Ishikawa (cell line): ENCODE data around the gene MIDN.

Experiments used
- CEBPB ChIP-seq: IDR thresholded peaks from 2 replicates; pipeline ENCODE4 v1.6.1; 2012
- CREB1 ChIP-seq: IDR thresholded peaks from 2 replicates; pipeline ENCODE4 v1.6.1; 2012; ENCODE audit warnings: low read depth
- EGR1 ChIP-seq: IDR thresholded peaks from 2 replicates; pipeline ENCODE4 v1.6.1; 2012
- EP300 ChIP-seq: IDR thresholded peaks from 2 replicates; pipeline ENCODE4 v1.6.1; 2012; ENCODE audit warnings: borderline replicate concordance
- FOXM1 ChIP-seq: IDR thresholded peaks from 2 replicates; pipeline ENCODE4 v1.6.1; 2012; ENCODE audit warnings: low read depth, borderline replicate concordance
- NFIC ChIP-seq: IDR thresholded peaks from 2 replicates; pipeline ENCODE4 v1.6.1; 2012
- RAD21 ChIP-seq: IDR thresholded peaks from 2 replicates; pipeline ENCODE4 v1.6.1; 2012; ENCODE audit warnings: low read depth
- REST ChIP-seq: IDR thresholded peaks from 2 replicates; pipeline ENCODE4 v1.6.1; 2012; ENCODE audit warnings: low read depth, mild to moderate bottlenecking
- TAF1 ChIP-seq: IDR thresholded peaks from 2 replicates; pipeline ENCODE4 v1.6.1; 2012; ENCODE audit warnings: low read depth, mild to moderate bottlenecking
- TCF12 ChIP-seq: IDR thresholded peaks from 2 replicates; pipeline ENCODE4 v1.6.1; 2012; ENCODE audit warnings: low read depth
- TEAD4 ChIP-seq: IDR thresholded peaks from 2 replicates; pipeline ENCODE4 v1.6.1; 2012
- USF1 ChIP-seq: IDR thresholded peaks from 2 replicates; pipeline ENCODE4 v1.6.1; 2012
- YY1 ChIP-seq: IDR thresholded peaks from 2 replicates; pipeline ENCODE4 v1.6.1; 2012; ENCODE audit warnings: low read depth
- ZBTB7A ChIP-seq: IDR thresholded peaks from 2 replicates; pipeline ENCODE4 v1.6.1; 2012; ENCODE audit warnings: low read depth
- TF ChIP-seq, protein P1 (sequence below): IDR thresholded peaks from 2 replicates; pipeline ENCODE4 v1.6.1; 2012

Gene MIDN

DNA sequence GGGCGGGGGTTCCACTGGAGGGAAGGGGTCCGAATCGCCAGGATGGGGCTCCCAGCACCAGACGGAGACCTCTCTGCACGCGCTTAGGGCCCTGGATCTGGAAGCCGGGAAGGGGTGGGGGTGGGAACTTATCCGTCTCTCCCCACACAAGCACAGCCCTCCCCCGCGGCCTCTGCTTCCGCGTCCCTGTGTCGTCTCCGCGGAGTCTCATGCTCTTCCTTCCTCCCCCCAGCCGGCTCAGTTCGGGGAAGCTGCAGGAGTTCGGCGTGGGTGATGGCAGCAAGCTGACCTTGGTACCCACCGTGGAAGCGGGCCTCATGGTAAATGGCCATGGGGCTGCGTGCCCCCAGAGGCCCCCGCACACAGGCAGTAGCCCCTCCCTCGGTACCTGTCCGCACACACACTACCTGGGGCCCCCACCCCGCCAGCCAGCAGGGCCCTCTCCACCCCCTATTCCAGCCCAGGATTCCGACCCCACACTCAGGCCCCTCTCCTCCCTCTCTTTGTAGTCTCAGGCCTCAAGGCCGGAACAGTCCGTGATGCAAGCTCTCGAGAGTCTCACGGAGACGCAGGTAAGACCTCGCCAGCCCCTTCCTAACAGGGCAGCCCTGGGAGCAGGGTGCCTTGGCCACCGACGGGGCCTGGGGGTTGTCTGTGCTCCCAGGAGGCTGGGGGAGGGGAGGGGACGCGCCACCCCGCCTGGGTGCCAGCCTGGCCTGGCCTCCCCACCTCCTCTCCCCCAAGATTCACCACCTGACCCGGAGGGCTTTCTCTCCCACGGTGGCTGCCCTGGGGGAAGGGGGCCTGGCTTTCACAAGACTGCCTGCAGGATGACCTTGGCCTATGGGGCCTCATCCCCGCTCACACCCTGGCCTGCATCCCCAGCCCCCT is 3.2 kb downstream of the MIDN start:
- no peak for TF ChIP-seq REST
- TF ChIP-seq YY1 = no peak
- no peak for TF ChIP-seq FOXM1
- TF ChIP-seq ZBTB7A = peak; percentile 13
- TF ChIP-seq, protein P1, sequence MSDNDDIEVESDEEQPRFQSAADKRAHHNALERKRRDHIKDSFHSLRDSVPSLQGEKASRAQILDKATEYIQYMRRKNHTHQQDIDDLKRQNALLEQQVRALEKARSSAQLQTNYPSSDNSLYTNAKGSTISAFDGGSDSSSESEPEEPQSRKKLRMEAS = peak; percentile 8; the same call in 1 of the 2 replicates
- no peak for TF ChIP-seq NFIC

- TF ChIP-seq YY1 = peak; percentile 24; the same call in 1 of the 2 replicates
- TF ChIP-seq FOXM1 = peak; percentile 52; the same call in 1 of the 2 replicates
- TF ChIP-seq TEAD4 = peak; percentile 72; the same call in 1 of the 2 replicates
- no peak; the same call in 1 of the 2 replicates for TF ChIP-seq USF1
- TF ChIP-seq EGR1 = no peak
- TF ChIP-seq CEBPB = peak; percentile 51; the same call in 1 of the 2 replicates
- TF ChIP-seq, protein P1 = peak; percentile 30; the same call in 1 of the 2 replicates
- TF ChIP-seq NFIC = peak; percentile 71
- no peak for TF ChIP-seq TAF1
- no peak for TF ChIP-seq RAD21
- no peak; the same call in 1 of the 2 replicates for TF ChIP-seq ZBTB7A
- peak; percentile 87 for TF ChIP-seq EP300
- no peak for TF ChIP-seq CREB1
- TF ChIP-seq REST = no peak
- TF ChIP-seq TCF12 = peak; percentile 91
Observed at GRCh38 chr19:1252221-1252820, 3.9 kb downstream of the MIDN start.

DNA sequence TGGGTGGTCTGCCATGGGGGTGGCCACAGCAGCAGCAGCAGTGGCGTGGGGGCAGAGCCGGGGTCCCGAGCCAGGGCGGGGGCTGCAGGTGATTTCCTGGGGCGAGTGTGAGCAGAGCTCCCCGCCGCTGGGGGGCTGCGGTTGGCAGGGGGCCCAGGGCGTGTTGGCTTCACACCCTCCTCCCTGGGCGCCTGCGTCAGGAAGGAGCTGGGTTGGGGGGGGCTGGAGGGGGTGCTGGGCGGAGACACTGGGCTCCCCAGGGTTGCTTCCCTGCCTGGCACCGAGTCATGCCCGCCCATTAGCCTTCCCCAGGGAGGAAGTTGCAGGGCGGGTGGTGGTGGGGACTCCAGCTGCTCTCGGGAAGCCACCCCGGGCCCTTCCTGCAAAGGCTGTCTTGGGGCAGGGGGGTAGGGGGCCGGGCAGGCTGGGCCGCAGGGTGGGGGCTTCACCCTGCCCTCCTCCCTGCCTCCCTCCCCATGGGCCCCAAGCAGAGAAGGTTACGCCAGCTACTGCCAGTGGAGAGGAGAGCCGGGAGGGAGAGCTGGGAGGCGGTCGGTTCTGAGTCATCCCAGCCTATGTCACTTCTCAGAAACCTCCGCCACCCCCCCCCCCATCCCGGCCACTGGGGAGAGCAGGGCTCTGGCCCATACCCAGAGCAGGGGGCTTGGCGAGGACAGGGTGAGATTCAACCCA is 4.6 kb downstream of the MIDN start:
- peak; percentile 18; the same call in 1 of the 2 replicates for TF ChIP-seq YY1
- TF ChIP-seq TAF1 = no peak
- no peak for TF ChIP-seq CREB1
- TF ChIP-seq ZBTB7A = peak; percentile 95
- no peak for TF ChIP-seq REST
- TF ChIP-seq NFIC = peak; percentile 81
- TF ChIP-seq TEAD4 = no peak
- no peak for TF ChIP-seq CEBPB
- TF ChIP-seq TCF12 = peak; percentile 61
- TF ChIP-seq FOXM1 = peak; percentile 27; the same call in 1 of the 2 replicates
- TF ChIP-seq, protein P1 = peak; percentile 26
- TF ChIP-seq USF1 = no peak
- no peak for TF ChIP-seq RAD21
- 0 out of 2 replicates have a peak, but pooled peaks have one; percentile 19 for TF ChIP-seq EP300
- 0 out of 2 replicates have a peak, but pooled peaks have one; percentile 0 for TF ChIP-seq EGR1
